Liver (tissue), 9 donors: ENCODE results near the gene NOX1. TPM values are rescaled to one million over a fixed set of nuclear protein-coding genes. Genes with fewer than 3 reads are reported as not detected.

Experiments
- DNase-seq: peaks from one replicate; pipeline ENCODE4 v3.0.0-alpha.2; 2017; ENCODE audit warnings: low spot score
- H3K27ac ChIP-seq, 2 donors: one replicate each; pipeline ENCODE4 v1.7.0; 2013; ENCODE audit warnings: inconsistent platforms in 2 of 2, low read length in 2 of 2, control low read depth in 1 of 2, low read depth in 1 of 2, mild to moderate bottlenecking in 1 of 2
- H3K27me3 ChIP-seq, 4 donors: one replicate each; pipeline versions ENCODE4 v1.6.1 to v1.7.0; 2013; ENCODE audit warnings: low read length in 3 of 4, inconsistent platforms in 1 of 4, mild to moderate bottlenecking in 1 of 4, moderate library complexity in 1 of 4; ENCODE audit not compliant: control insufficient read depth in 4 of 4, insufficient read depth in 4 of 4
- H3K36me3 ChIP-seq, 4 donors: one replicate each; pipeline versions ENCODE4 v1.6.1 to v1.7.0; 2013; ENCODE audit warnings: low read length in 3 of 4, mild to moderate bottlenecking in 3 of 4, low read depth in 1 of 4, moderate library complexity in 1 of 4; ENCODE audit not compliant: control insufficient read depth in 4 of 4, insufficient read depth in 3 of 4
- H3K4me1 ChIP-seq, 4 donors: one replicate each; pipeline versions ENCODE4 v1.6.1 to v1.7.0; 2013; ENCODE audit warnings: low read length in 3 of 4, mild to moderate bottlenecking in 3 of 4, moderate library complexity in 1 of 4; ENCODE audit not compliant: control insufficient read depth in 4 of 4, insufficient read depth in 4 of 4
- H3K4me3 ChIP-seq, 3 donors: one replicate each; pipeline versions ENCODE4 v1.6.1 to v1.7.0; 2013; ENCODE audit warnings: low read length in 3 of 3, control low read depth in 1 of 3, low read depth in 1 of 3, mild to moderate bottlenecking in 1 of 3
- H3K9ac ChIP-seq, 2 donors: one replicate each; pipeline ENCODE4 v1.7.0; 2013; ENCODE audit warnings: low read length in 2 of 2, mild to moderate bottlenecking in 2 of 2, moderate library complexity in 2 of 2, control low read depth in 1 of 2, low read depth in 1 of 2
- H3K9me3 ChIP-seq, 4 donors: one replicate each; pipeline versions ENCODE4 v1.6.1 to v1.7.0; 2013; ENCODE audit warnings: low read length in 3 of 4; ENCODE audit not compliant: control insufficient read depth in 4 of 4
- ATF3 ChIP-seq: IDR thresholded peaks from 2 replicates; pipeline ENCODE4 v1.6.1; 2016; ENCODE audit warnings: antibody characterized with exemption
- EGR1 ChIP-seq, 2 donors: IDR thresholded peaks; 2 replicates each; pipeline ENCODE4 v1.6.1; 2016 to 2018; ENCODE audit warnings: antibody characterized with exemption in 2 of 2, low read depth in 2 of 2
- FOXA1 ChIP-seq: IDR thresholded peaks from 2 replicates; pipeline ENCODE4 v1.6.1; 2016; ENCODE audit warnings: antibody characterized with exemption
- GABPA ChIP-seq, 2 donors: IDR thresholded peaks in 1 of 2; conservative IDR thresholded peaks in 1 of 2; 2 replicates each; pipeline ENCODE4 v1.6.1; 2016; ENCODE audit warnings: antibody characterized with exemption in 2 of 2, mild to moderate bottlenecking in 1 of 2, moderate library complexity in 1 of 2
- JUND ChIP-seq, 2 donors: IDR thresholded peaks; 2 replicates each; pipeline ENCODE4 v1.6.1; 2016; ENCODE audit warnings: antibody characterized with exemption in 2 of 2
- MAX ChIP-seq: IDR thresholded peaks from 2 replicates; pipeline ENCODE4 v1.6.1; 2016; ENCODE audit warnings: antibody characterized with exemption
- NR2F2 ChIP-seq: IDR thresholded peaks from 2 replicates; pipeline ENCODE4 v1.6.1; 2016; ENCODE audit warnings: antibody characterized with exemption
- RAD21 ChIP-seq, 2 donors: IDR thresholded peaks; 2 replicates each; pipeline ENCODE4 v1.6.1; 2016; ENCODE audit warnings: antibody characterized with exemption in 2 of 2, mild to moderate bottlenecking in 2 of 2
- RXRA ChIP-seq, 2 donors: IDR thresholded peaks; 2 replicates each; pipeline ENCODE4 v1.6.1; 2017 to 2018; ENCODE audit warnings: antibody characterized with exemption in 2 of 2, mild to moderate bottlenecking in 1 of 2
- SP1 ChIP-seq: IDR thresholded peaks from 2 replicates; pipeline ENCODE4 v1.6.1; 2018; ENCODE audit warnings: antibody characterized with exemption, mild to moderate bottlenecking
- TAF1 ChIP-seq: conservative IDR thresholded peaks from 2 replicates; pipeline ENCODE4 v1.6.1; 2016; ENCODE audit warnings: antibody characterized with exemption, mild to moderate bottlenecking
- YY1 ChIP-seq: IDR thresholded peaks from 2 replicates; pipeline ENCODE4 v1.6.1; 2016; ENCODE audit warnings: antibody characterized with exemption, mild to moderate bottlenecking
- WGBS: extraction: QIAGEN DNeasy Blood & Tissue Kit; methylation state at CpG from one replicate; pipeline ENCODE4 v1.1.7; 2013; 5-methylcytosine and 5-hydroxymethylcytosine counted together
- polyA plus RNA-seq, 2 donors: library from polyadenylated mRNA; stranded (reverse) in 1 of 2; unstranded in 1 of 2; fragments of 200-250 nt in 1 of 2; fragments of >200 nt in 1 of 2; fragmentation: Nextera tagmentation in 1 of 2; extraction: Ambion mirVana in 1 of 2; gene quantifications; one replicate each; pipeline versions ENCODE4 v1.2.1 to v1.2.3, GENCODE V29; 2013 to 2015
- total RNA-seq, 2 donors: library from RNA; depleted of rRNA; stranded (reverse); fragments of >200 nt; gene quantifications; one replicate each; pipeline ENCODE4 v1.2.3, GENCODE V29; 2014
- TF ChIP-seq, protein P1 (sequence below): IDR thresholded peaks from 2 replicates; pipeline ENCODE4 v1.6.1; 2016; ENCODE audit warnings: antibody characterized with exemption, mild to moderate bottlenecking
- TF ChIP-seq, protein P2 (sequence below): IDR thresholded peaks from 2 replicates; pipeline ENCODE4 v1.6.1; 2016; ENCODE audit warnings: antibody characterized with exemption
- TF ChIP-seq, protein P3 (sequence below): fragments of 150-350 bp; IDR thresholded peaks from 2 replicates; pipeline ENCODE4 v1.5.1; 2017; ENCODE audit warnings: improper control_type of control experiment, low read depth, low read length; ENCODE audit not compliant: missing input control
- donor health status: healthy.
- donor health status: healthy.
- donor health status: healthy.
- donor health status: healthy.
- donor health status: healthy.

NOX1 gene
- total and polyA plus RNA-seq, 4 donors = 0.36 TPM; not detected in 3

- no peak for DNase-seq
- TF ChIP-seq RAD21 (IDR thresholded peaks at IDR 0.05) (no peak), MAX (no peak)
- 76% methylated on average over 3 of the region's 3 CpGs for WGBS
- H3K27ac ChIP-seq = no peak overlapping the region
- no peak overlapping the region for H3K4me3 ChIP-seq
- no peak overlapping the region for H3K9ac ChIP-seq
- no peaks in the 10 kb centered on the region for H3K4me1 ChIP-seq
- H3K9me3 ChIP-seq = peaks cover 0 to 4% (median 0%) of the 10 kb centered on the region in 4 donors
- H3K27me3 ChIP-seq = no peaks in the 10 kb centered on the region
- no peaks in the 10 kb centered on the region for H3K36me3 ChIP-seq
Observed at GRCh38 chrX:100802843-100803242, 71.3 kb downstream of the NOX1 start.

DNA sequence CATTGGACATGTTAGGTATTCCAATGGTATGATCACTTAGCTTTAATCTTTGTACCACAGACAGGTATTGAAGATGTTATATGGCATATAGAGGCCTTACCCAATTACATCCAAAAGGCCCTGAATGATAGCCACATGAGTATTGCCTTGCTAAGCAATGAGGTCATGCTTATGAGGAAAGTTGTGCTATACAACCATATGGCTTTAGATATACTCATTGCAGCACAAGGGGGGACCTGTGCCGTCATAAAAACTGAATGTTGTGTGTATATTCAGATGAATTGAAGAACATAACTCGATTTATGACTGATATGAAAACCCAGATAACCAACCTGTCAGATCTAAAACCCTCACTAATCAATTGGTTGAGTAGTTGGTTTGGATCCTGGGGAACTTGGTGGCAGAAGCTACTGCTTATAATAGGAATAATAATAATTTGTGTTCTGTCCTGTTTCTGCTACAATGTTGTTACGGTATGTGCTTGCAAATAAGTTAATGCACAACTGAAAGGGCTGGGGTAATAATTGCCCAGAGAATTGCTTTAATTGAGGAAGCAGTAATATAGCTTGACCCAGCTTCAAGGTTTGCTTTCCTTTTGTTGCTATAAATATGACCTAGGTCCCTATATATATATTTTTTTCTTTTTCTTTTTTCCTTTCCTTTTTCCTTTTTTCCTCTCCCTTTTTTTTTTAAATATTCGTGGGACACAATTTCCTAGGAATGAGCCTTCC is 75.5 kb downstream of the NOX1 start:
- WGBS = 46% methylated on average over 4 of the region's 4 CpGs
- Histone ChIP-seq H3K9me3 (no peaks in the 10 kb centered on the region), H3K36me3 (no peaks in the 10 kb centered on the region), H3K9ac (no peak overlapping the region), H3K4me1 (no peaks in the 10 kb centered on the region), H3K4me3 (no peak overlapping the region), H3K27me3 (no peaks in the 10 kb centered on the region), H3K27ac (no peak overlapping the region)
- TF ChIP-seq, protein P1, sequence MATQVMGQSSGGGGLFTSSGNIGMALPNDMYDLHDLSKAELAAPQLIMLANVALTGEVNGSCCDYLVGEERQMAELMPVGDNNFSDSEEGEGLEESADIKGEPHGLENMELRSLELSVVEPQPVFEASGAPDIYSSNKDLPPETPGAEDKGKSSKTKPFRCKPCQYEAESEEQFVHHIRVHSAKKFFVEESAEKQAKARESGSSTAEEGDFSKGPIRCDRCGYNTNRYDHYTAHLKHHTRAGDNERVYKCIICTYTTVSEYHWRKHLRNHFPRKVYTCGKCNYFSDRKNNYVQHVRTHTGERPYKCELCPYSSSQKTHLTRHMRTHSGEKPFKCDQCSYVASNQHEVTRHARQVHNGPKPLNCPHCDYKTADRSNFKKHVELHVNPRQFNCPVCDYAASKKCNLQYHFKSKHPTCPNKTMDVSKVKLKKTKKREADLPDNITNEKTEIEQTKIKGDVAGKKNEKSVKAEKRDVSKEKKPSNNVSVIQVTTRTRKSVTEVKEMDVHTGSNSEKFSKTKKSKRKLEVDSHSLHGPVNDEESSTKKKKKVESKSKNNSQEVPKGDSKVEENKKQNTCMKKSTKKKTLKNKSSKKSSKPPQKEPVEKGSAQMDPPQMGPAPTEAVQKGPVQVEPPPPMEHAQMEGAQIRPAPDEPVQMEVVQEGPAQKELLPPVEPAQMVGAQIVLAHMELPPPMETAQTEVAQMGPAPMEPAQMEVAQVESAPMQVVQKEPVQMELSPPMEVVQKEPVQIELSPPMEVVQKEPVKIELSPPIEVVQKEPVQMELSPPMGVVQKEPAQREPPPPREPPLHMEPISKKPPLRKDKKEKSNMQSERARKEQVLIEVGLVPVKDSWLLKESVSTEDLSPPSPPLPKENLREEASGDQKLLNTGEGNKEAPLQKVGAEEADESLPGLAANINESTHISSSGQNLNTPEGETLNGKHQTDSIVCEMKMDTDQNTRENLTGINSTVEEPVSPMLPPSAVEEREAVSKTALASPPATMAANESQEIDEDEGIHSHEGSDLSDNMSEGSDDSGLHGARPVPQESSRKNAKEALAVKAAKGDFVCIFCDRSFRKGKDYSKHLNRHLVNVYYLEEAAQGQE = no peak
- TF ChIP-seq RXRA (IDR thresholded peaks at IDR 0.05) (no peak), JUND (IDR thresholded peaks at IDR 0.05) (no peak)
- no peak for DNase-seq

- Histone ChIP-seq H3K4me1 (no peaks in the 10 kb centered on the region), H3K27ac (no peak overlapping the region), H3K27me3 (no peaks in the 10 kb centered on the region), H3K9ac (no peak overlapping the region), H3K9me3 (no peaks in the 10 kb centered on the region), H3K36me3 (no peaks in the 10 kb centered on the region), H3K4me3 (no peak overlapping the region)
- WGBS = 86% methylated on average over 4 of the region's 4 CpGs
- no peak for DNase-seq
- TF ChIP-seq ATF3 (no peak), NR2F2 (no peak), RAD21 (IDR thresholded peaks at IDR 0.05) (no peak), MAX (no peak), TAF1 (no peak), GABPA (IDR thresholded peaks at IDR 0.05 in 1 of 2, conservative IDR thresholded peaks at IDR 0.05 in 1 of 2) (no peak), FOXA1 (no peak), SP1 (no peak), RXRA (IDR thresholded peaks at IDR 0.05) (no peak), EGR1 (IDR thresholded peaks at IDR 0.05; ENCODE audit: low read depth in 2 of 2) (no peak), JUND (IDR thresholded peaks at IDR 0.05) (no peak), YY1 (no peak)
- TF ChIP-seq, protein P1 = no peak
- TF ChIP-seq, protein P2, sequence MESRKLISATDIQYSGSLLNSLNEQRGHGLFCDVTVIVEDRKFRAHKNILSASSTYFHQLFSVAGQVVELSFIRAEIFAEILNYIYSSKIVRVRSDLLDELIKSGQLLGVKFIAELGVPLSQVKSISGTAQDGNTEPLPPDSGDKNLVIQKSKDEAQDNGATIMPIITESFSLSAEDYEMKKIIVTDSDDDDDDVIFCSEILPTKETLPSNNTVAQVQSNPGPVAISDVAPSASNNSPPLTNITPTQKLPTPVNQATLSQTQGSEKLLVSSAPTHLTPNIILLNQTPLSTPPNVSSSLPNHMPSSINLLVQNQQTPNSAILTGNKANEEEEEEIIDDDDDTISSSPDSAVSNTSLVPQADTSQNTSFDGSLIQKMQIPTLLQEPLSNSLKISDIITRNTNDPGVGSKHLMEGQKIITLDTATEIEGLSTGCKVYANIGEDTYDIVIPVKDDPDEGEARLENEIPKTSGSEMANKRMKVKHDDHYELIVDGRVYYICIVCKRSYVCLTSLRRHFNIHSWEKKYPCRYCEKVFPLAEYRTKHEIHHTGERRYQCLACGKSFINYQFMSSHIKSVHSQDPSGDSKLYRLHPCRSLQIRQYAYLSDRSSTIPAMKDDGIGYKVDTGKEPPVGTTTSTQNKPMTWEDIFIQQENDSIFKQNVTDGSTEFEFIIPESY = no peak
- TF ChIP-seq, protein P3, sequence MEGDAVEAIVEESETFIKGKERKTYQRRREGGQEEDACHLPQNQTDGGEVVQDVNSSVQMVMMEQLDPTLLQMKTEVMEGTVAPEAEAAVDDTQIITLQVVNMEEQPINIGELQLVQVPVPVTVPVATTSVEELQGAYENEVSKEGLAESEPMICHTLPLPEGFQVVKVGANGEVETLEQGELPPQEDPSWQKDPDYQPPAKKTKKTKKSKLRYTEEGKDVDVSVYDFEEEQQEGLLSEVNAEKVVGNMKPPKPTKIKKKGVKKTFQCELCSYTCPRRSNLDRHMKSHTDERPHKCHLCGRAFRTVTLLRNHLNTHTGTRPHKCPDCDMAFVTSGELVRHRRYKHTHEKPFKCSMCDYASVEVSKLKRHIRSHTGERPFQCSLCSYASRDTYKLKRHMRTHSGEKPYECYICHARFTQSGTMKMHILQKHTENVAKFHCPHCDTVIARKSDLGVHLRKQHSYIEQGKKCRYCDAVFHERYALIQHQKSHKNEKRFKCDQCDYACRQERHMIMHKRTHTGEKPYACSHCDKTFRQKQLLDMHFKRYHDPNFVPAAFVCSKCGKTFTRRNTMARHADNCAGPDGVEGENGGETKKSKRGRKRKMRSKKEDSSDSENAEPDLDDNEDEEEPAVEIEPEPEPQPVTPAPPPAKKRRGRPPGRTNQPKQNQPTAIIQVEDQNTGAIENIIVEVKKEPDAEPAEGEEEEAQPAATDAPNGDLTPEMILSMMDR = no peak
Observed at GRCh38 chrX:100797359-100797758, 76.8 kb downstream of the NOX1 start.
